Kidney (tissue), 14 donors: ENCODE data around the gene HAUS8. TPM values are rescaled to one million over a fixed set of nuclear protein-coding genes. Genes with fewer than 3 reads are reported as not detected.

ENCODE experiments used
- DNase-seq, 5 donors: peaks; one replicate each; pipeline ENCODE4 v3.0.0-alpha.2; 2013 to 2020
- FAIRE-seq: peaks from 2 replicates; lab custom pipeline; 2012; peaks lifted over from hg19 to GRCh38; lab: Jason Lieb, UNC
- H3K27ac ChIP-seq, 2 donors: one replicate each; pipeline ENCODE4 v1.7.0; 2013; ENCODE audit warnings: low read depth in 2 of 2, low read length in 2 of 2, inconsistent platforms in 1 of 2
- H3K27me3 ChIP-seq: one replicate; pipeline ENCODE4 v1.7.1; 2013; ENCODE audit warnings: low read length, inconsistent platforms; ENCODE audit not compliant: control insufficient read depth, insufficient read depth
- H3K36me3 ChIP-seq, 3 donors: one replicate each; pipeline versions ENCODE4 v1.7.0 to v1.7.1; 2013; ENCODE audit warnings: low read length in 3 of 3, control low read depth in 1 of 3, inconsistent platforms in 1 of 3; ENCODE audit not compliant: insufficient read depth in 3 of 3, control insufficient read depth in 2 of 3
- H3K4me1 ChIP-seq, 3 donors: one replicate each; pipeline versions ENCODE4 v1.7.0 to v1.7.1; 2013; ENCODE audit warnings: low read length in 3 of 3, inconsistent platforms in 1 of 3, low read depth in 1 of 3; ENCODE audit not compliant: control insufficient read depth in 2 of 3, insufficient read depth in 2 of 3
- H3K4me3 ChIP-seq, 3 donors: one replicate each; pipeline versions ENCODE4 v1.7.0 to v1.8.1; 2013; ENCODE audit warnings: low read length in 3 of 3, control low read depth in 1 of 3, inconsistent platforms in 1 of 3
- H3K9ac ChIP-seq, 3 donors: one replicate each; pipeline versions ENCODE4 v1.7.0 to v1.7.1; 2013; ENCODE audit warnings: low read length in 3 of 3, control low read depth in 1 of 3, inconsistent platforms in 1 of 3
- H3K9me3 ChIP-seq, 3 donors: one replicate each; pipeline versions ENCODE4 v1.7.0 to v1.7.1; 2013; ENCODE audit warnings: low read length in 3 of 3, control low read depth in 1 of 3, inconsistent platforms in 1 of 3; ENCODE audit not compliant: control insufficient read depth in 2 of 3, insufficient read depth in 1 of 3
- intact Hi-C: fragments of 100-400 bp; cut with DNase I; formaldehyde crosslinking; loops from one replicate; pipeline ENCODE4 v1.11.1; 2022
- polyA plus RNA-seq: library from polyadenylated mRNA; stranded (reverse); fragments of 350-450 nt; fragmentation: Illumina TruSeq; extraction: RNeasy Lipid Tissue Mini Kit (QIAGEN cat#74804); gene quantifications from one replicate; pipeline ENCODE4 v1.2.3, GENCODE V29; 2014; ENCODE audit warnings: low read depth, low replicate concordance; ENCODE audit not compliant: insufficient read depth
- total RNA-seq: library from RNA; stranded (reverse); fragmentation: NEBNext Ultra II Directional; extraction: Animal tissue kit (Norgen Biotek cat#: 25700); gene quantifications from one replicate; pipeline ENCODE4 v1.2.1, GENCODE V29; 2021
- TF ChIP-seq, protein P1 (sequence below): IDR thresholded peaks from 3 replicates; pipeline ENCODE4 v1.5.1; 2012; ENCODE audit warnings: mild to moderate bottlenecking, moderate library complexity, borderline replicate concordance; ENCODE audit not compliant: insufficient read depth; ENCODE audit errors: extremely low read depth
- donor health status: control.
- donor health status: control.
- donor health status: control.
- donor health status: control.
- donor health status: control.
- donor health status: DM: yes; HTN: yes; CAD: no.
- donor health status: Normal renal cell carcinoma (clear cell type).

Gene HAUS8
- total and polyA plus RNA-seq, 2 donors from 2014 or later, result 5.2 to 6.9 TPM

DNA sequence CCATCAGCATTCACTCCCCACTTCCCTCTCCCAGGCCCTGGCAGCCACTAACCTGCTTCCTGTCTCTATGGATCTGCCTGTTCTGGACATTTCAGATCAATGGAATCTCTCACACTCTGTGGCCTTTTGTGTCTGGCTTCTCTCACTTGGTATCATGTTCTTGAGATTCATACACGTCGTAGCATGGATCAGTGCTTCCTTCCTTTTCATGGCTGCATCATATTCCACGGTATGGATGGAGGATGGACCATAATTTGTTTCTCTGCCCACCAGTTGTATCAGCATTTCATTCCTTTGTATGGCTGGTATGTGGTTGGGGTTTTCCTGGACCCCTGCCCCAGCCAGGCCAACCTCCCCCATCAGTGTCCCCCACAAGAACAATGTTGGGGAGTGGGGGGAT is 36.5 kb upstream of the HAUS8 start:
- no peak for FAIRE-seq
- Histone ChIP-seq H3K4me1 (no peaks in the 10 kb centered on the region), H3K9me3 (no peaks in the 10 kb centered on the region), H3K27me3 (no peaks in the 10 kb centered on the region), H3K36me3 (peaks cover 0 to 2% (median 0%) of the 10 kb centered on the region in 3 donors), H3K9ac (no peak overlapping the region), H3K4me3 (no peak overlapping the region), H3K27ac (no peak overlapping the region)
- no peak for DNase-seq
- intact Hi-C loops, result no loop called here
- TF ChIP-seq, protein P1, sequence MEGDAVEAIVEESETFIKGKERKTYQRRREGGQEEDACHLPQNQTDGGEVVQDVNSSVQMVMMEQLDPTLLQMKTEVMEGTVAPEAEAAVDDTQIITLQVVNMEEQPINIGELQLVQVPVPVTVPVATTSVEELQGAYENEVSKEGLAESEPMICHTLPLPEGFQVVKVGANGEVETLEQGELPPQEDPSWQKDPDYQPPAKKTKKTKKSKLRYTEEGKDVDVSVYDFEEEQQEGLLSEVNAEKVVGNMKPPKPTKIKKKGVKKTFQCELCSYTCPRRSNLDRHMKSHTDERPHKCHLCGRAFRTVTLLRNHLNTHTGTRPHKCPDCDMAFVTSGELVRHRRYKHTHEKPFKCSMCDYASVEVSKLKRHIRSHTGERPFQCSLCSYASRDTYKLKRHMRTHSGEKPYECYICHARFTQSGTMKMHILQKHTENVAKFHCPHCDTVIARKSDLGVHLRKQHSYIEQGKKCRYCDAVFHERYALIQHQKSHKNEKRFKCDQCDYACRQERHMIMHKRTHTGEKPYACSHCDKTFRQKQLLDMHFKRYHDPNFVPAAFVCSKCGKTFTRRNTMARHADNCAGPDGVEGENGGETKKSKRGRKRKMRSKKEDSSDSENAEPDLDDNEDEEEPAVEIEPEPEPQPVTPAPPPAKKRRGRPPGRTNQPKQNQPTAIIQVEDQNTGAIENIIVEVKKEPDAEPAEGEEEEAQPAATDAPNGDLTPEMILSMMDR, result no peak

DNA sequence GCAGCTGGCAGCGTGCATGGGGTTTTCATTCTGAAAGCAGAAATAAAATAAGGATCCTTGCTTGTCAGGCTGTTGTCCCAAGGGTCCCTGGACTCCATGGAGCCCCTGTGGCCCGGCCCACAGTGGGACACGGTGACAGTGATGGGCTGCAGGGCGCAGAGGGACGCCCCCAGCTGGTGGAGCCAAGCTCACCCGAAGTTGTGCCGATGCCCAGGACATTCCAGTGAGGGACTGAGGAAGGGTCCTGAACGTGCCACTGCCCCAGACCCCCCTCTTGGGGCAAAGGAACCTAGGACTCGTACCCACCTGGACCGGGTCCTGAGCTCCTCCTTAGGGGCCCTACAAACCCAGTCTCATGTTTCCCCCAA is 35.3 kb upstream of the HAUS8 start:
- FAIRE-seq, result no peak
- H3K9me3 ChIP-seq, result no peaks in the 10 kb centered on the region
- intact Hi-C loops, result no loop called here
- DNase-seq, result no peak
- H3K27me3 ChIP-seq, result no peaks in the 10 kb centered on the region
- H3K36me3 ChIP-seq, result peaks cover 0 to 2% (median 0%) of the 10 kb centered on the region in 3 donors
- H3K4me3 ChIP-seq, result no peak overlapping the region
- H3K27ac ChIP-seq, result no peak overlapping the region
- H3K9ac ChIP-seq, result no peak overlapping the region
- TF ChIP-seq, protein P1, result no peak
- H3K4me1 ChIP-seq, result no peaks in the 10 kb centered on the region

DNA sequence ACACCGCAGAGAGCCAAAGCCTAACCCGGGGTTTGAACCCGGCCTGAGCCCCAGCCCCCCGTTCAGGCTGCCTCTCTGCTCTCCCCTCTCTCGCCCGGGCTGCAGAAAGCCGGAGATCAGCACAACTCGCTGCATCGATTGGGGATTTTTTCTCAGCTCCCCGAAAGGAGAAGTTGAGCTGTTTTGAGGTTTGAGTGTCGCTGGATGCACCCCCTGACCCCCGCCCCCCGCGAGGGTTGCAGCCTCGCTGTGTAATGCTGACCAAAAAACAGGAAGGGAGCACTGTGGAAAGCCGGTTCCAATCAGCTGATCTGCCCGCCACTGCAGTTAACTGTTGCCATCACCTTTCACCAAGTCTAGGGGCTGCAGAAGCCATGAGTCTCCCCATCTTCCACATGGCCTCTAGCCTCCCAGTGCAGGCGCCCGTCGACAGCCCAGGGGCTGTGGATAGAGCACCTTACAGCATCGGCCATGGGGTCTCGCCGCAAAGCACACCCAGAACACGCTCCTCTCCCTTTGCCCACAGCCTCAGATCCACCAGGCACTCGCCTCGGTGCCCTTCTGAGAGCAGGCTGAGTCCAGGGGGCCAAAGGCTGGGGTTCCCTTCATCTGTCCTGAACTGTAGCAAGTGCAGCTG is 34.8 kb upstream of the HAUS8 start:
- Histone ChIP-seq H3K9ac (no peak overlapping the region), H3K4me3 (no peak overlapping the region), H3K4me1 (no peaks in the 10 kb centered on the region), H3K27ac (no peak overlapping the region), H3K27me3 (no peaks in the 10 kb centered on the region), H3K9me3 (no peaks in the 10 kb centered on the region), H3K36me3 (peaks cover 0 to 2% (median 0%) of the 10 kb centered on the region in 3 donors)
- intact Hi-C loops, result no loop called here
- peak in 1 of 5 donors; percentile 75 for DNase-seq
- FAIRE-seq, result no peak
- TF ChIP-seq, protein P1, result no peak

DNA sequence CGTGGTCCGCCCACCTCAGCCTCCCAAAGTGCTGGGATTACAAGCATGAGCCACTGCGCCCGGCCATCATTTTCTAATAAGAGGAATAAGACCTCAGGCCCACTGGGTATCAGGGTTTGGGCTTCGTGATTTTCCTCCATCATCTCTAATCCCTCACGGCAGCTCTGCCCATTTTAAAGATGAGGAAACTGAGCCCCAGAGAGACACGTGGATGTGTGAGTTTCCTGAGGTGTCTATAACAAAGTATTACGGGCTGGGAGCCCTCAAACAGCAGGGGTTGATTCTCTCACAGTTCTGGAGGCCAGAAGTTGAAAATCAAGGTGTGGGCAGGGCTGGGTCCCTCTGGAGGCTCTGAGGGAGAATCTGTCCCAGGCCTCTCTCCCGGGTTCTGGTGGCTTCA is 34.0 kb upstream of the HAUS8 start:
- DNase-seq, result no peak
- FAIRE-seq, result no peak
- H3K27ac ChIP-seq, result no peak overlapping the region
- no peak overlapping the region for H3K9ac ChIP-seq
- H3K27me3 ChIP-seq, result no peaks in the 10 kb centered on the region
- H3K36me3 ChIP-seq, result peaks cover 0 to 2% (median 0%) of the 10 kb centered on the region in 3 donors
- no peaks in the 10 kb centered on the region for H3K9me3 ChIP-seq
- no peak overlapping the region for H3K4me3 ChIP-seq
- intact Hi-C loops, result no loop called here
- no peaks in the 10 kb centered on the region for H3K4me1 ChIP-seq
- TF ChIP-seq, protein P1, result no peak
